GM12891 (cell line): Measurements from ENCODE around the gene SFXN5.

Experiments
- POLR2AphosphoS5 ChIP-seq: IDR thresholded peaks from 2 replicates; pipeline ENCODE4 v1.6.1; 2011; ENCODE audit warnings: low read depth, low read length, control low read depth
- POU2F2 ChIP-seq: IDR thresholded peaks from 2 replicates; pipeline ENCODE4 v1.6.1; 2011; ENCODE audit warnings: low read depth, mild to moderate bottlenecking, control low read depth, low read length, moderate library complexity
- SPI1 ChIP-seq: IDR thresholded peaks from 2 replicates; pipeline ENCODE4 v1.6.1; 2011; ENCODE audit warnings: low read depth, low read length, control low read depth

DNA sequence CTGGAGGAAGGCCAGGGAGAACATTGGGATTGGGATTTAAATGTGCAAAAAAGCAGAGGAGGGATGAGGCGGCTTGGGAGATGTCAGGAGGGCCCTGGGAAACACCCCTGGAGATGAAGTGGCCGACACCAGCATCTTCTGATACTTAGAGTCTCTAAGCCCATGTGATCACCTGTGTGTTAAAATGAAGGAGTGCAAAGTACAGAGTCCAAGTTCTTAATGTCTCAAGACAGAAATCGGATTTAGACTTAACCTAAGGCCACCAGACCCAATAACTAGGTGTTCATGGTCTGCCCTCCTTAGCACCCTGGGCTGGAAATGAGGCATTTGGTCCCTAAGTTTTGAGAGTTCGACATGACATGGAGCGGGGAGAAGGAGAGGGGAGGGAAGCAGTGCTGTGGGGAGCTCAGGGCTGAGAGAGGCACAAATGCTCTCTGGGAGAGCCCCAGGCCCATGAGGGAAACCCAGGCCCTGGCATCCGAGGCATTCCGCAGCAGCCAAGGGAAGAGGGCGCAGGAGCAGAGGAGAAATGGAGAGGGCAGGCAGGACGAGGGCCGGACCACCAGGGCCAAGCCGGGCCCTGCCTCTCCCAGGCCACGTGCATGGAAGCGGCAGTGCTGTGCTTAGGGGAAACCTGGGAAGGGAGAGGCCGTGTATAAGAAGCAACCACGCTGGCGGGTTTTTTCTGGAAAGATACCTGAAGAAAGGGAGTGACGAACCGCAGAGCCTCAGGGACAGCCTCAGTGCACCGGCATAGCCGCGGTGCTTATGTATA is 63.3 kb downstream of the SFXN5 start:
- TF ChIP-seq POLR2AphosphoS5, result no peak
- TF ChIP-seq SPI1, result no peak
- no peak for TF ChIP-seq POU2F2
